MG63 (cell line): ENCODE results near the gene TDRD6. TPM values are rescaled to one million over a fixed set of nuclear protein-coding genes. Genes with fewer than 3 reads are reported as not detected.

Experiments
- DNase-seq: peaks from one replicate; pipeline ENCODE4 v3.0.0-alpha.2; 2020
- H3K27me3 ChIP-seq: fragments of 250-450 bp; sonication (Bioruptor Pico); 2 replicates; pipeline ENCODE4 v1.5.1; 2020; ENCODE audit warnings: mild to moderate bottlenecking, moderate library complexity
- H3K36me3 ChIP-seq: fragments of 250-450 bp; sonication (Bioruptor Pico); 2 replicates; pipeline ENCODE4 v1.5.1; 2020; ENCODE audit warnings: mild to moderate bottlenecking, moderate library complexity
- H3K4me3 ChIP-seq: fragments of 250-450 bp; sonication (Bioruptor Pico); 2 replicates; pipeline ENCODE4 v1.5.1; 2020; ENCODE audit warnings: mild to moderate bottlenecking, moderate library complexity
- H3K9me3 ChIP-seq: fragments of 250-450 bp; sonication (Bioruptor Pico); 2 replicates; pipeline ENCODE4 v1.5.1; 2020; ENCODE audit warnings: mild to moderate bottlenecking, moderate library complexity
- total RNA-seq: library from RNA; depleted of rRNA; stranded (reverse); fragments of >200 nt; shearing (Covaris generic); gene quantifications from 2 replicates; pipeline ENCODE4 v1.2.3, GENCODE V29; 2014; ENCODE audit warnings: low replicate concordance

Gene TDRD6
- total RNA-seq, 1 experiment from 2014 or later, result not detected

DNA sequence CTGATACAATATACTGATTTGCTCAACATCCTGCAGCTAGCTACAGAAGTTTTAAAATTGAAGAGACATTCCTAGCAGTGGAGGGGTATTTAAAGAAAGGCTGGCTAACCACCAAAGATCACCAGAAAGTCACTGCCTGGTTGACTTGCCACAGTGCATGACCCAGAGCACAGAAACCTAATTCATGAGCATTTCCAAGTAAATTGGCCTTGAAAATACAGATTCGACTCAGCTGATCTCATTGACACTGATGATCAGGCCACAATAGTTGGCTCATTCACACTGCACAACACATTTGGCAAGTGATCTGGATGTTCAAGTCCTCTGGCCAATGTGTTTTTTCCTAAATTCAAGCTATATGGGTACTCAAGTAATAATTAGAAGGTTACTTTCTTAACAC lies 13.3 kb upstream of the TDRD6 start:
- Histone ChIP-seq H3K36me3 (no peaks in the 10 kb centered on the region), H3K4me3 (no peak overlapping the region), H3K27me3 (no peaks in the 10 kb centered on the region), H3K9me3 (no peaks in the 10 kb centered on the region)
- no peak for DNase-seq

DNA sequence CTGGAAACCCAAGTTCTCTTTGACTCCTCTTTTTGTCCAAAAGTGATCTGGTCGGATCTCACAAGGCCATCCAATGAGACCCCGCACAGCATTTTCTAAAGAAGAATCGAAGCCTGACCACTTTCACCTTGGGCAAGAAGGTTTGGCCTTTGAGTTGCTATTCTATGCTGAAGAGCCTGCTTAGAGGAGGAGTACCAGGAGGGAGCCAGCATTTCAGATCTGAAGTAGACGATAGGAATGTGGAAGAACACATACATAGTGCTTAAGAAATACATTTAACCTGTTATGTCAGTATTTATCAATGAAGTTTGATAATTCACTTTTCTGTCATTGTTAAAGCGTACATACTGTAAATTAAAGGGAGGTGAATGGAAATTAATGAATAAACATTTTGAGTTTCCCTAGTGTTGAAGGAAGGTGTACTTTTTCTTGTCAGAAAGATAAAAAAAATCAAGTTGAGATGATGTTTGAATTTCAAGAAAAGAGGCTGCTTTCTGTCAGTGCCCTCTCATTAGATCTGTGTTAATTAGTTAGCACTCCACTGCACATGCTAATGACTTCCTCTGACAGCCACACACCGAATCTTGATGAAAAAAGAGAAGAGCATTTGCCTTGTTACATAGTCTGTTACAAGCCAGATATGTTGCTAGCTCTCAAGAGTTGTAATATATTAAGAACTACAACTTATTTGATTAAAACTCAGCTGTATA lies 10.9 kb upstream of the TDRD6 start:
- H3K4me3 ChIP-seq, result no peak overlapping the region
- DNase-seq, result no peak
- H3K27me3 ChIP-seq, result no peaks in the 10 kb centered on the region
- H3K36me3 ChIP-seq, result no peaks in the 10 kb centered on the region
- no peaks in the 10 kb centered on the region for H3K9me3 ChIP-seq

DNA sequence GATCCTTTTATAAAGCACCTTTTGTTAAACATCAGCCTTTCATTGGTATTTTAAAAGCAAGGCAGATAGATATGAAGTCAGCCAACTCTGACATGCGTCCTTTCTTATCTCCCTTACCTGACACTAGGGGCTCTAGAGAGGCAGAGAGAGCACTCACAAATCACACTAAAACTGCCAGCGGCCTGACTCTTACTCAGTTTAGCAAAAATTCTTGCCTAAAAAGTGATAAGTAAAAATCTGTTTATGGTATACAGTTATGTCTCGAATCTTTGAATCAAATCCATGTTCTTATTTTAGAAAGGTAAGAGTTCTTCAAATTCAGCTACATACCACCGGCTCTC lies 10.4 kb upstream of the TDRD6 start:
- DNase-seq, result no peak
- Histone ChIP-seq H3K27me3 (no peaks in the 10 kb centered on the region), H3K9me3 (no peaks in the 10 kb centered on the region), H3K4me3 (no peak overlapping the region), H3K36me3 (no peaks in the 10 kb centered on the region)

DNA sequence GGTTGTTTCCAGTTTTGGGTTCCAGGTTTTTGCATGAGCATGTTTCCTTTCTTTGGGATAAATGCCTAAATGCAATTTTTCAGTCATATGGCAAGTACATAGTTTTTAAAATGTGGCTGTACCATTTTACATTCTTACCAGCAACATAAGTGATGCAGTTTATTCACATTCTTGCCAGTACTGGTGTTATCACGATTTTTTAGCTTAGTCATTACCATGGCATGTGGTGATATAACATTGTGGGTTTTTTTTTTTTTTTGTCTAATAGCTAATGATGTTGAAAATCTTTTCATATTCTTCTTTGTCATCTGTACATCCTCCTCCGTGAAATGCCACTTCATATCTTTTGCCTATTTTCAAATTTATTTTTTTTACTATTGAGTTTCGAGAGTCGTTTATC lies 2.9 kb upstream of the TDRD6 start:
- H3K27me3 ChIP-seq, result no peaks in the 10 kb centered on the region
- H3K36me3 ChIP-seq, result no peaks in the 10 kb centered on the region
- H3K9me3 ChIP-seq, result no peaks in the 10 kb centered on the region
- no peak overlapping the region for H3K4me3 ChIP-seq
- no peak for DNase-seq

DNA sequence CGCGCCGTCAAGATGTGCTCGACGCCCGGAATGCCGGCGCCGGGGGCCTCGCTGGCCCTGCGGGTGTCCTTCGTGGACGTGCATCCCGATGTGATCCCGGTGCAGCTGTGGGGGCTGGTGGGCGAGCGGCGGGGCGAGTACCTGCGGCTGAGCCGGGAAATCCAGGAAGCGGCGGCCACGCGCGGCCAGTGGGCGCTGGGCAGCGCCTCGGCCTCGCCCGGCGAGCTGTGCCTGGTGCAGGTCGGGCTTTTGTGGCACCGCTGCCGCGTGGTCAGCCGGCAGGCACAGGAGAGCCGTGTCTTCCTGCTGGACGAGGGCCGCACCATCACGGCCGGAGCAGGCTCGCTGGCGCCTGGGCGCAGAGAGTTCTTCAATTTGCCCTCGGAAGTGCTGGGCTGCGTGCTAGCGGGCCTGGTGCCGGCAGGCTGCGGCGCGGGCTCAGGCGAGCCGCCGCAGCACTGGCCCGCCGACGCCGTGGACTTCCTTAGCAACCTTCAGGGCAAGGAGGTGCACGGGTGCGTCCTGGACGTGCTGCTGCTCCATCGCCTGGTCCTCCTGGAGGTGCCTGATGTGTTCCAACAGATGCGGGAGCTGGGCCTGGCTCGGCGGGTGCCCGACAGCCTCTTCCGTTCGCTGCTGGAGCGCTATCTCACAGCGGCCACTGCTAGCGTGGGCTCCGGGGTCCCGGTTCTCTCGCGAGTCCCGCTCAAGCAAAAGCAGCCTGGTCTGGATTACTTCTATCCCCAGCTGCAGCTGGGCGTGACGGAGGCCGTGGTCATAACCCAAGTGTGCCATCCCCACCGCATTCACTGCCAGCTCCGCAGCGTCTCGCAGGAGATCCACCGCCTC lies 656 bp downstream of the TDRD6 start:
- Histone ChIP-seq H3K27me3 (no peaks in the 10 kb centered on the region), H3K36me3 (no peaks in the 10 kb centered on the region), H3K4me3 (no peak overlapping the region), H3K9me3 (no peaks in the 10 kb centered on the region)
- DNase-seq, result no peak

DNA sequence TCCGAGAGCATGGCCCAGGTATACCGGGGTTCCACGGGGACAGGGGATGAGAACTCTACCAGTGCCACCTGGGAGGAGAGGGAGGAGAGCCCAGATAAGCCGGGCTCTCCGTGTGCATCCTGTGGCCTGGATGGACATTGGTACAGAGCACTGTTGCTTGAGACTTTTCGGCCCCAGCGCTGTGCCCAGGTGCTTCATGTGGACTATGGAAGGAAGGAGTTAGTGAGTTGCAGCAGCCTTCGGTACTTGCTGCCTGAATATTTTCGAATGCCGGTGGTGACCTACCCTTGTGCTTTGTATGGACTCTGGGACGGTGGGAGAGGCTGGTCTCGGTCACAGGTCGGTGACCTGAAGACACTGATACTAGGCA lies 1.3 kb downstream of the TDRD6 start:
- no peak for DNase-seq
- Histone ChIP-seq H3K9me3 (no peaks in the 10 kb centered on the region), H3K27me3 (no peaks in the 10 kb centered on the region), H3K36me3 (no peaks in the 10 kb centered on the region), H3K4me3 (no peak overlapping the region)

DNA sequence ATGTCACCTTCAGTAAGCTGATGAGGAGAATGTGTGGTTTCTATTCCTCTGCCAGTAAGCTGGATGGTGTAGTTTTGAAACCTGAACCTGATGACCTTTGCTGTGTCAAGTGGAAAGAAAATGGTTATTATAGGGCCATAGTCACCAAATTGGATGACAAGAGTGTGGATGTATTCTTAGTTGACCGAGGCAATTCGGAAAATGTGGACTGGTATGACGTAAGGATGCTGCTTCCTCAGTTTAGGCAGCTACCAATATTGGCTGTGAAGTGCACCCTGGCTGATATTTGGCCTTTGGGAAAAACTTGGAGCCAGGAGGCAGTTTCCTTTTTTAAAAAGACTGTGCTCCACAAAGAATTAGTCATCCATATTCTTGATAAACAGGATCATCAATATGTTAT lies 2.0 kb downstream of the TDRD6 start:
- Histone ChIP-seq H3K9me3 (no peaks in the 10 kb centered on the region), H3K36me3 (no peaks in the 10 kb centered on the region), H3K27me3 (no peaks in the 10 kb centered on the region), H3K4me3 (no peak overlapping the region)
- no peak for DNase-seq

DNA sequence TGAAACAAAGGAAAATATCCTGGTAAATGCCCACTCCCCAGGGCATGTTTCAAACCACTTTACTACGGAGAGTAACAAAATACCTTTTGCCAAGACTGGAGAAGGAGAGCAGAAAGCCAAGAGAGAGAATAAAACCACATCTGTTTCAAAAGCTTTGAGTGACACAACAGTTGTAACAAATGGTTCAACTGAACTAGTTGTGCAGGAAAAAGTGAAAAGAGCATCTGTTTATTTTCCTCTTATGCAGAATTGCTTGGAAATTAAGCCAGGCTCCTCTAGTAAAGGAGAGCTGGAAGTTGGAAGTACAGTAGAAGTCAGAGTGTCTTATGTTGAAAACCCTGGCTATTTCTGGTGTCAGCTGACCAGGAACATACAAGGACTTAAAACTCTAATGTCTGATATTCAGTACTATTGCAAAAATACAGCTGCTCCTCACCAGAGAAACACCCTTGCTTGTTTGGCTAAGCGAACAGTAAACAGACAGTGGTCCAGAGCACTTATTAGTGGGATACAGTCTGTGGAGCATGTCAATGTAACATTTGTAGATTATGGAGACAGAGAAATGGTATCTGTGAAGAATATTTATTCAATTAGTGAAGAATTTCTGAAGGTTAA lies 2.6 kb downstream of the TDRD6 start:
- Histone ChIP-seq H3K36me3 (no peaks in the 10 kb centered on the region), H3K4me3 (no peak overlapping the region), H3K9me3 (no peaks in the 10 kb centered on the region), H3K27me3 (no peaks in the 10 kb centered on the region)
- DNase-seq, result no peak

DNA sequence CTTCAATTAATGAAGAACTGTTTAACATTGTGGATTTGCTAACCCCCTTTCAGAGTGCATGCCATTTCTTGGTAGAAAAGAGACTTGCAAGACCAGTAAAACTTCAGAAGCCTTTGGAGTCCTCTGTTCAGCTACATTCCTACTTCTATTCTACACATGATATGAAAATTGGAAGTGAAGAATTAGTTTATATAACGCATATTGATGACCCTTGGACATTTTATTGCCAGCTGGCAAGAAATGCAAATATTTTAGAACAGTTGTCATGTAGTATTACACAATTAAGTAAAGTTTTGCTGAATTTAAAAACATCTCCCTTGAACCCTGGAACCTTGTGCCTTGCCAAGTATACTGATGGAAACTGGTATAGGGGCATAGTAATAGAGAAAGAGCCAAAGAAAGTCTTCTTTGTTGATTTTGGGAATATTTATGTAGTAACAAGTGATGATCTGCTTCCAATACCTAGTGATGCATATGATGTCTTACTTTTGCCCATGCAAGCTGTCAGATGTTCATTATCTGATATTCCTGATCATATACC lies 3.3 kb downstream of the TDRD6 start:
- DNase-seq, result no peak
- Histone ChIP-seq H3K4me3 (no peak overlapping the region), H3K36me3 (no peaks in the 10 kb centered on the region), H3K27me3 (no peaks in the 10 kb centered on the region), H3K9me3 (no peaks in the 10 kb centered on the region)

DNA sequence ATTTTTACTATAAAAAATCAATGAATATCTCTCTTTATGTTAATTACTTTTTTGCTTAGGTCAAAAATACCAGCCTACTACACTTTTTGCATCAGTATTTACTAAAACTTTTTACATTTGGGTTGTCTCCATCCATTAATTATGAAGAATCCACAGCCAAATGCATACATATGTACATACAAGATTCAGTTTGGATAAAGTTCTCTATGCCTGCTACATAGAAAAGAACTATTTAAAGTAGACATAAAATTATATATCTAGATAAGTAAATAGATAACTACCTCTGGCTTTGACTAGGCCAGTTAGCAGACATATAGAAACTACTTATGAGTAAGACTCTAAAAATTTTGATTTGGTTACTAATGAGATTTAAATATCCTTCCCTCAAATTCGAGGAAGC lies 12.3 kb downstream of the TDRD6 start:
- no peak for DNase-seq
- Histone ChIP-seq H3K27me3 (peaks cover 5% of the 10 kb centered on the region; the same call in 1 of the 2 replicates), H3K36me3 (no peaks in the 10 kb centered on the region), H3K9me3 (no peaks in the 10 kb centered on the region), H3K4me3 (no peak overlapping the region)

DNA sequence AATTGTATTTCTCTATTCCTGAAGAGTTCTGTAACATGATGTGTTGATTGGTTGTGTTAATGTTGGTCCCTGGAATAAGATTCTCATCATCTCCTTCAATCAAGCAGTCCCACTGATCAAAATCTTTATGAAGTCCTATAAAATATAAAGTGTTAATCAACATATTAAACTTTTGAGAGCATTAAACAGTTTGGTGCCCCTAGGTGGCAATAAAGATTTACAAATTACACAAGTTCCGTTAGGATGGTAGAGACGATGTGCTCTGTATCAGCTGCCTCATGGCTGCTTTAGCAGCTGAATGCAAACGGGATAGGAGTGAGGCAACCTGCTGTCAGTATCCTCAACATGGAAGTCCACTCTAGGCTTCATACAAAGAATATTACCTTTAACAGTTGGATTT lies 16.9 kb downstream of the TDRD6 start:
- no peaks in the 10 kb centered on the region for H3K36me3 ChIP-seq
- no peak for DNase-seq
- no peak overlapping the region for H3K4me3 ChIP-seq
- H3K9me3 ChIP-seq, result no peaks in the 10 kb centered on the region
- peaks cover 8% of the 10 kb centered on the region; the same call in 1 of the 2 replicates for H3K27me3 ChIP-seq

DNA sequence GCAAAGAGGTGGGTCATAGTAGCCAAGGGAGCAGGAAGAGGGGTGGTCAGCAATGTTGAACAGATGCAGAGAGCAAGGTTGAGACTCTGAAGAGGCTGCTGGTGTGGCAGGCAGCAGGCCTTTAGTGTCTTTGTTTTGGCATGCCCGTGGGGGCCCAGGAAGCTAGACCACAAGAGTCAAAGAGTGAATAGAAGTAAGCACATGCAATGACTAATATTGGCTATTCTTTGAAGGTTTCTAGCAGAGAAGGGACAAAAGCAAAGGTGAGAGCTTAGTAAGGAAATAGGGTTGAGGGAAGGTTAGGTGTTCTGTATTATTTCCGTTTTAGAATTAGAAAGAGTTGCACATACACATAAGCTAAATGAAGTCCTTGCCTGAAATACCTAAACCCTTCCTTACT lies 18.8 kb downstream of the TDRD6 start:
- H3K27me3 ChIP-seq, result peaks cover 8% of the 10 kb centered on the region; the same call in 1 of the 2 replicates
- H3K36me3 ChIP-seq, result no peaks in the 10 kb centered on the region
- no peak for DNase-seq
- no peaks in the 10 kb centered on the region for H3K9me3 ChIP-seq
- H3K4me3 ChIP-seq, result no peak overlapping the region

DNA sequence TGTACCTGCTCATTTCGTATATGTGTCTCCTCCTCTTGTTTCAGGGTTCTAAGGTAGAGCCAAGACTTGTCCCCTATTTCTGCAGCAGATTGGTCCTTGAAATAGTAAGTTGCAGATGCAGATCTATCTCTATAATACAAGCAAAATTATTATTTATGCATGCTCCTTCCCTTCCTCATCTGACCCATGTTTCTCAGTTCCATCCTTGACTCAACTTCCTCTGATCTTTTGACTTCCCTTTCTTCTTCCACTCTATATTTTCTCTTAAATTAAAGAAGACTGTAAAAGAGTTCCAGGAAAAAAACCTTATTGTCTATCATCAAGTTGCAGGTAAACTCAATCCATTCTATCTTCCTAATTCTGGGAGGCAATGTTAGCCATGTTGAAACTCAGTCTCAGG lies 23.8 kb downstream of the TDRD6 start:
- Histone ChIP-seq H3K36me3 (no peaks in the 10 kb centered on the region), H3K4me3 (no peak overlapping the region), H3K9me3 (no peaks in the 10 kb centered on the region), H3K27me3 (no peaks in the 10 kb centered on the region)
- no peak for DNase-seq

DNA sequence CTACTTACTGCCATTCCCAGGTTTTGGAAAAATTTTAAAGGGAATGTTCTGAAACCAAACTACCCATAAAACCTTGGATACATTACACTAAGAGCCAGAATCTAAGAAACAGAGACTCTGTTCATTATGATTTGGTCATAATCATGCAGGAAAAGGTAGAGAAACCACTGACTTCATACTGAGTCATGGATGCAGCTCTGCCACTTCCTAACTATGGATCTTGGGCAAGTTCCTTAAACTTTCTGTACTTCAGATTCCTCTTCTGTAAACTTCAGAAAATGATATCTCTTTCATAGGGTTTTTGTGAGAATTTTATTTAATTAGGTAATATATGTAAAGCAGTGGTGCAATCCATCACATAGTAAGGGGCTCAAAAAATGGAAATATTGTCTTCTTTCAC lies 27.5 kb downstream of the TDRD6 start:
- H3K27me3 ChIP-seq, result no peaks in the 10 kb centered on the region
- no peaks in the 10 kb centered on the region for H3K9me3 ChIP-seq
- no peaks in the 10 kb centered on the region for H3K36me3 ChIP-seq
- DNase-seq, result no peak
- H3K4me3 ChIP-seq, result no peak overlapping the region

DNA sequence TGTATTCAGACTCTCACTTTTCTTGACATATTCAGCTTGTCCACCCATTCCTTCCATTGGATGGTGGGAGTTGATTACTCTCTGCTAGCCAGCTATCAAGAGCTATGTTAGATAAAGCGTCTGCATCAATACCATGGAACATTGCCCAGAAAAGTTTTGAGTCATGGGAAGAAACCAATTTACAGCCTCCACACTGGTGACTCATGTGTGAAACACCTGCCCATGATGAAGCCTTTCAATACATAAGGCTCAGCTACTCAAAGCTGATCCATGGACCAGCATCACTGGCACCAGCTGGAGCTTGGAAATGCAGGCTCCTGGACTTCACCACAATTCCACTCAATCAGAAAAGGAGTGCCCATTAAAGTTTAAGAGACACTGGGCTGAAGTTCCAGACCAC lies 31.4 kb downstream of the TDRD6 start:
- DNase-seq, result peak; percentile 32
- H3K27me3 ChIP-seq, result no peaks in the 10 kb centered on the region

DNA sequence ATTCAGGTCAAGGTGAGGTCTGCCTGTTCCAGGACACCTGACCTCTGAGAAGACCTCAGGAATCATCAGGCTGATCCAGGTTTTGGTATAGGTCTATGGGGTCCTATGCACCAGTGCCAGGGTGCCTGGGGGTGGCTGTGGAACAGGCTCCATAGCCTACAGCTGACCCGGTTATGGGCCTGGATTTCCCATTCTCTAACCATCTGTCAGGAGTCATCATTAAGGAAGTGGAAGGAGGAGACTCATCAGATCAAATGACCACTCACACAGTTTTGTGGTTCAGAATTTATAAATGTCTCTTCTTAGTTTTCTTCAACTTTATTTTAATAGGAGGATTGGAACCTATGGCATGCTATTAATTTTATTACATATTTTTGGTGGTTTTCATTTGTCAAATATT lies 32.7 kb downstream of the TDRD6 start:
- Histone ChIP-seq H3K36me3 (no peaks in the 10 kb centered on the region), H3K4me3 (no peak overlapping the region), H3K9me3 (no peaks in the 10 kb centered on the region), H3K27me3 (no peaks in the 10 kb centered on the region)
- DNase-seq, result no peak

More for the DNA sequence above, 31.4 kb downstream of the TDRD6 start:
- no peaks in the 10 kb centered on the region for H3K36me3 ChIP-seq
- H3K4me3 ChIP-seq, result no peak overlapping the region
- H3K9me3 ChIP-seq, result no peaks in the 10 kb centered on the region

DNA sequence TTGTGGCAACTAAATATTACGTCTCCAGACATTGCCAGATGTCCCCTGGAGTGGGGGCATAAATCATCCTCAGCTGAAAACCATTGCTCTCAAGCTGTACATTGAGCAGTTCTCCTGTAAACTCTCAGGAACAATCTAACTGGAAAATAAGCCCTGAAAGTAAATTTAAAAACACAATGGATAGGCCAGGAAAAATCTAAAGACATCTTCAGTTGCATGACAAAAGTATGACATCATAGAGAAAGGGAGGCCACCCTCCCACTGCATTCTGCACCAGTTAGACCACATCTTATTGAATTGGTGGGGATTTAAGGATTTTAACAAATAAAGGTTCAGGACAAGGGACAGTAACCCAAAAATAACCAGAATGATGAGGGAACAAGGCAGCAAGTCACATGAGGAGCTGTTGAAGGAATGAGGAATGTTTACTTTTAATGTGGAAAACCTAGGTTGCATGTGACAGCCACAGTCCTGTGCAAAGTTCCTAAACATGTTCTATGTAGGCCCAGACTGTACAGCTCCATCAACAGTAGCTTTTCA lies 42.2 kb downstream of the TDRD6 start:
- Histone ChIP-seq H3K27me3 (no peaks in the 10 kb centered on the region), H3K9me3 (no peaks in the 10 kb centered on the region), H3K4me3 (no peak overlapping the region), H3K36me3 (no peaks in the 10 kb centered on the region)
- DNase-seq, result no peak
